NCI-H1048 (cell line): ENCODE measurements around the gene TLK2.
"Not testable (repeated sequence)": the region's sequence is repeated elsewhere in the genome, so short reads cannot be mapped to it uniquely, and the experiment has no call there.

Experiments
- DNase-seq: peaks from one replicate; lab custom pipeline; 2025; lab: John Stamatoyannopoulos, UW

TLK2 gene

DNA sequence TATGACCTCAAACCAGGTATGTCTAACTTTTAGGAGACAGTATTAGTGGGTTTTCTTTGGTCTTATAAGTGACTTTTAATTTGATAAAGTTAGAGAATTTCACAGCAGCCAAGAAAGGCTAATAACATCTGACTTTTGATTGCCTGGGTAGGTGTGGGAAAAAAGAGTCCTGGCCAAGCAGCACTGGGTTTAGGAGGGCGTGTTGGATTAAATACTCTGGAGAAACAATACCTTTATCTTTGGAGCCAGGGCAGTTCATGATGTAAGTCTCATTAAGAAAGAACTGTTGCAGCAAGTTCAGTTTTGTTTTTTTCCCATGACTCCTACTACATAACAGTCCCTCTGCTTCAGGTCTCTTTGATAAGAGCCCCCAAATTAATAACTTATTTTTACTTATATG is 122.2 kb downstream of the TLK2 start:
- DNase-seq = no peak

DNA sequence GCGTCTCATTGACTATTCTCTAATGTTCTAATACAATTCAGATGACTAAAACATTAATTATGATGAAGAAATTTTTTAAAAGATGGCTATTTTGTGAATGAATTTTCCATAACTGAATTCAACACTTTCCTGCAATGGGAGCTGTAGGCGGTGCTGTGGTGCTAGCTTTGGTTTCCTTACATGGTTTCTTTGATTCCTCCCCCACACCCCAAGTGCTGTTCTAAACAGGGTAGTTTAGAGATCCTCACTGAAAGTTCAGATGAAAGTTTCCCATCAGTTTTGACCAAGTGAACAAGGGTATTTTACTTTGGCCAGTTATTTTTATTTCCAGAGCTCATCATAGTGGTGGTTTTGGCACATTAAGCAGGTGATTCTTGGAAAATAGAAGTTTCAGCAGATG is 122.8 kb downstream of the TLK2 start:
- DNase-seq = no peak

GRCh38 chr17:62603783-62604182 is 125.2 kb downstream of the TLK2 start:
- DNase-seq = not testable (repeated sequence)

DNA sequence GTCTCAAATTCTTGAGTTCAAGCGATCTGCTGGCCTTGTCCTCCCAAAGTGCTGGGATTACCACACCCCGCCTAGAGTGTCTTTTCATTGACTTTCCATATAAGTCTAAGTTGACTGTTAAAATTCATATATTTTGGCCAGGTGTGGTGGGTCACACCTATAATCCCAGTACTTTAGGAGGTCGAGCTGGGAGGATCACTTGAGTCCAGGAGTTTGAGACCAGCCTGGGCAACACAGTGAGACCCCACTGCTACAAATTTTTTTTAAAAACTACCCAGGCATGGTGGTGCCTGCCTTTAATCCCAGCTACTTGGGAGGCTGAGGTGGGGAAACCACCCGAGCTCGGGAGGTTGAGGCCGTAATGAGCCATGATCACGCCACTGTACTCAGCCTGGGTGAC is 127.0 kb downstream of the TLK2 start:
- no peak for DNase-seq

GRCh38 chr17:62611292-62611691 is 132.7 kb downstream of the TLK2 start:
- DNase-seq = no peak

GRCh38 chr17:62611728-62612127 is 133.1 kb downstream of the TLK2 start:
- no peak for DNase-seq

- not testable (repeated sequence) for DNase-seq
Observed at GRCh38 chr17:62612289-62612688, 133.7 kb downstream of the TLK2 start.

DNA sequence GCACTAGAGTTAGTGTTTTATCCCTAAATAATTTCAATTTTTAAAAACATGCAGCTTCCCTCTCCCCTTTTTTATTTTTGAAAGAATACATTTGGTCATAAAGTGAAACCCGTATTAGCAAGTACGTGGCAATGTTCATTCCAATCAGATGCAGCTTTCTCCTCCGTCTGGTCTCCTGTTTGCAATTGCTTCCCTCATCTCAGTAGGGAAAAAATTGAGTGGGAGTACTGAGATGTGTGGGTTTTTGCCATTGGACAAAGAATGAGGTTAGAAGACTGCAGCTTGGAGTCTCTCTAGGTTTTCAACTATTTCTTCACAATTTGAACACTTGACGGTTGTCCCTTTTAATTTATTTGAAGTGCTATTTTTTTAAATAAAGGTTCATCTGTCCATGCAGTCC is 134.5 kb downstream of the TLK2 start:
- not testable (repeated sequence) for DNase-seq

DNA sequence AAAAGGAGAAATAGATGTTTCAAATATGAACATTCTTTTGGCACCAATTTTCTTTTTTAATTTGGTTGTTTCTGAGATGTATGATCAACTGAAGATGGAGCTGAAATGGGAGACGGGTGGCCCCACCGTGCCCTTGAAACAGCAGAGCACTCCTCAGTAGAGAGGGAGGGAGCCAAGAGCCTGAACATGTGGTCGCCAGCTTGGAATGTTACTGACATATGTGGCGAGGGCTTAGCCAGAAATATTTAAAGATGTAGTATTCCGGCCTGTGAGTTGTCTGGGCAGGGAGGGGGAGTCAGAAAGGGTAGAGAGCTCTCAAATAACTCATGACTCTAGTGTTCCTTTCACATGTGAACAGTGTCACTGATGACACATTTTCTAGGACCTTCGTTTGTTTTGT is 135.5 kb downstream of the TLK2 start:
- DNase-seq = no peak

GRCh38 chr17:62615503-62615902 is 136.9 kb downstream of the TLK2 start:
- DNase-seq = no peak

DNA sequence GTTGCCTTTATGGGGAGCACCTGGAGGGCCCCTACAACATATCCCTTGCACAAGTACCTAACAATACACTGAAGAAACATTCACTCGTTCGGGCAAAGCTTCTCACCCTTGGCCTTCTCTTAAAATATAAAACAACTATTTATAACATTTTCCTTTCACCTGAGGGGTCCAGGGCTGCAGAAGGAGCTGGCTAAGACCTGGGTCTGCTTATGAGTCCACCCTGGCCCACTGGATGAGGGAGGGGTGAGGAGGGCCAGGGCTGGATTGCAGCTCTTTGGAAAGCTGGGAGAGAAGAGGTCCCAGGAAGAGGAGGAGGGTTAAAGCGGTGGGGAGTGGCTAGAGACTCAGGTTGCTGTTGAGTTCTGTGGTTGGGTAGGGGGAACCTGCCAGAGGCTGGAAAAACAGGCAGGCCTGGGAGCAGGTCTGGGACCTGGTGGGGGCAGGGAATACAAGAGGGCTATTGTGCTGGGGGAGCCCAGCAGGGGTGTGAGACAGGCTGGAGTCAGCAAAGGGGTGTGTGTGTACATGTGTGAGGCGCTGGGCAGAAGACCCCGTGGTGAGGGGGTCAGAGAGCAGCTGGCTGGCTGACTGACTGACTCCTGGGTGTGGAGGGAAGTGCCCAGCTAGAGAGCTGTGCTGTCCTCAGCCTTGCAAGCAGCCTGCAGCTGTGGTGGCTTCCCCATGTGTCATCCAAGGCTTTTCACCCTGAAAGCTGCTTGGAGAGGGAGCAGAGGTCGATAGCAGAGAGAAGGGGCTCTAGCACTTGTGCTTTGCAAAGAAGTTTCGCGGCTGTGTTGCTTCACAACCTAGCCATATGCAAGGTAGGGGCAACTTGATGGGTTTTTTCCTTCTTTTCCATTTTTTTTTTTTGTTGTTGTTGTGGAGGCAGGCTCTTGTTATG is 138.6 kb downstream of the TLK2 start:
- no peak for DNase-seq

DNA sequence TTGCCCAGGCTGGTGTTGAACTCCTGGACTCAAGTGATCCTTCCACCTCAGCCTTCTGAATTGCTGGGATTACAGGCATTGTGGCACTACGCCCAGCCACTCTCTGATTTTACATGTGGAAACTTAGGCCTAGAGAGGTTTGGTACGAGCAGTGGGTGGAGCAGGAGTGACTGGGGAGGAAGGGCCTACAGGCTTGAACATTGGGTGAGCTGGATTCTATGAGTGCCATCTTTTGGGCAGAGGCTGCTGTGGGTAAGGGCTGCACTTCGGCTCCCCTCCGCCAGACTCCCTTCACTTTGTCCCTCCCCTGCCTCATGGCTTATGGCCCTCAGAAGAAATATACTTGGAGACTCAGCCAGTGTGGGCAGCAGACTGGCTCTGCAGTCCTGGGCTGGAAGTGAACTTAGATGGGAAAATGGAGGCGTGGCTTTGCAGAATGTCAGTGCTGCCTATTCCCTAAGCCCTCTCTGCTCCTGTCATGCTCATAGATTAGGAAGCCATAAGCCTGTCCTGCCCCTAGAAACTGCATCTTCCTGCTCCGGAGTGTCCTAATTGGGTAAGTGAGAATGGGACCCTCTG is 139.4 kb downstream of the TLK2 start:
- no peak for DNase-seq

GRCh38 chr17:62618647-62619416 is 140.2 kb downstream of the TLK2 start:
- DNase-seq = no peak

DNA sequence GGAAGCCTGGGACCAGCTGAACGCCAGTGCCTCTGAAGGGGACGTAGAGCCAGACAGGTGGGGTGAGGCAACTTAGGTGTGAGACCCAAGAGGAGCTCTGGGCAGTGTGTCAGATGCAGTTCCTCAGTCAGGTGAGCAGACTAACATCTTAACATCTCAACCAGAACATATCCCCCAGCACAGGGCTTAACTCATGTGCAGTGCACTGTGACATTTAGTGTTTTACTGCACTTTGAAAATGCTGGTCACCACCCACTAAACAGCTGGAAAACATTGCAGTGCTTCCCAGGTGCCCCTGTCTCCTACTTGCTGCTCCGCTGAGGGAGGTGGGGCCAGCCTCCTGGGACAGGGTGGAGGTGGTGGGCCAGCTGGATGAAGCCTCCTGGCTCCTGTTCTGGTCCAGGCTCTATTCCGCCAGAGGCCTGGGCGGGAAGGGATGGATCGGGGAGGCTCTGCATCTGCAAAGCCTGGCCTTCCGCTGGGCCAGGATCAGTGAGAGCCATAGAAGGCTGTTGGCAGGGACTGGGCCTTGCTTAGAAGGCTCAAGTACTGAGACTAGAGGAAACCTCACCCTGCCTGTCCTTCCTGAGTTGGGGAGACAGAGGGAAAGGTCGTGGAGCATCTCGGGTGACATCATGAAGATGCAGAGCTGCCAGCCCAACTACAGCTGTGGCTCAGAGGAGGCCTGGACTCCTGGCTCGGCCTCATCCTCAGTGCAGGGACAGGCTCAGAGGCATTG is 141.0 kb downstream of the TLK2 start:
- no peak for DNase-seq

GRCh38 chr17:62621223-62621622 is 142.6 kb downstream of the TLK2 start:
- DNase-seq = no peak

GRCh38 chr17:62625184-62625869 is 146.7 kb downstream of the TLK2 start:
- DNase-seq = no peak

GRCh38 chr17:62625870-62626200 is 147.2 kb downstream of the TLK2 start:
- no peak for DNase-seq

GRCh38 chr17:62626719-62627218 is 148.1 kb downstream of the TLK2 start:
- DNase-seq = no peak

DNA sequence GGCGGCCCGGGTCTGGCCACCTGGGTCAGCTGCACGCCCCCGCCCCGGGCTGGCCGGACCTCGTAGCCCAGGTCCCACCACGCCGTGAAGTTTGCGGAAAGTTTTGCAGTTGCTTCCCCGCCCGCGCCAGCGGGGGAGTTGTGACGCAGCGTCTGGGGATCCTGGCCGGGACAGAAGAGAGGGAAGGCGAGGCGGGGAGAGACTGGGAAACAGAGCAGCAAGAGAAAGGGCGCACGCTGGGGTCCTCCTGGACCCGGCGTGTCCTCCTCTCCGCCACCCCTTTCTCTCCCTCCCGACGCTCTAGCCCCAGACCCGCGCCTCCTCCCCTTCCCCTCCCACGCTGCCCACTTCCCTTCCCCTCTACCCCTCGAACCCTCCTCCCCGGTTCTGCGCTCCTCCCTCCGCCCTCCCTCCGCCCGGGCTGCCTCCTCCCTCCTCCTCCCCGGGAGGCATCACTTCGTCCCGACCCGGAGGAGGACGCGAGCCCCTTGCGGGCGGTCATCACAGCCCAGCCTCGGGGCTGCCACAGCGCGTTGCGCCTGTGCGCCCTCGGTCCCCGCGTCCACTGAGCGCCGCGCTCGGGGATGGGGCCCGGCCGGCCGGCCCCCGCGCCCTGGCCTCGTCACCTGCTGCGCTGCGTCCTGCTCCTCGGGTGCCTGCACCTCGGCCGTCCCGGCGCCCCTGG is 148.7 kb downstream of the TLK2 start, which contains the start of gene MRC2:
TSS of gene MRC2 (plus strand) at position 452 of the 685 bp plus-strand sequence. CDS start at position 585, 133 bp downstream.
- no peak for DNase-seq

- no peak for DNase-seq
Observed at GRCh38 chr17:62627904-62628633, 149.4 kb downstream of the TLK2 start.
